Subcutaneous abdominal adipose tissue (tissue), 5 donors: ENCODE measurements around the gene CABP2.

ENCODE experiments used
- H3K27ac ChIP-seq: one replicate; pipeline ENCODE4 v1.7.0; 2013; ENCODE audit warnings: low read depth, mild to moderate bottlenecking, inconsistent platforms, low read length, moderate library complexity
- H3K27me3 ChIP-seq, 5 donors: one replicate each; pipeline ENCODE4 v1.7.0; 2013; ENCODE audit warnings: low read length in 5 of 5, inconsistent platforms in 1 of 5; ENCODE audit not compliant: control insufficient read depth in 5 of 5, insufficient read depth in 4 of 5
- H3K36me3 ChIP-seq, 5 donors: one replicate each; pipeline ENCODE4 v1.7.0; 2013; ENCODE audit warnings: low read length in 5 of 5; ENCODE audit not compliant: control insufficient read depth in 5 of 5, insufficient read depth in 5 of 5
- H3K4me1 ChIP-seq, 5 donors: one replicate each; pipeline ENCODE4 v1.7.0; 2013; ENCODE audit warnings: low read length in 5 of 5, mild to moderate bottlenecking in 3 of 5, moderate library complexity in 1 of 5; ENCODE audit not compliant: control insufficient read depth in 5 of 5, insufficient read depth in 5 of 5
- H3K4me3 ChIP-seq, 5 donors: one replicate each; pipeline ENCODE4 v1.7.0; 2013; ENCODE audit warnings: low read length in 5 of 5, low read depth in 1 of 5
- H3K9ac ChIP-seq, 5 donors: one replicate each; pipeline ENCODE4 v1.7.0; 2013; ENCODE audit warnings: low read length in 5 of 5, mild to moderate bottlenecking in 4 of 5, moderate library complexity in 3 of 5
- H3K9me3 ChIP-seq, 5 donors: one replicate each; pipeline ENCODE4 v1.7.0; 2013; ENCODE audit warnings: low read length in 5 of 5; ENCODE audit not compliant: control insufficient read depth in 5 of 5
- donor health status: healthy.
- donor health status: healthy.
- donor health status: healthy.
- donor health status: healthy.
- donor health status: healthy.

Gene CABP2

GRCh38 chr11:67524480-67524808, 1.2 kb upstream of the CABP2 start:
- Histone ChIP-seq H3K4me1 (no peaks in the 10 kb centered on the region), H3K9ac (no peak overlapping the region), H3K9me3 (no peaks in the 10 kb centered on the region), H3K4me3 (no peak overlapping the region), H3K27me3 (peaks cover 5 to 17% (median 12%) of the 10 kb centered on the region in 5 donors), H3K27ac (no peak overlapping the region), H3K36me3 (no peaks in the 10 kb centered on the region)

- Histone ChIP-seq H3K27ac (no peak overlapping the region), H3K4me3 (no peak overlapping the region), H3K4me1 (no peaks in the 10 kb centered on the region), H3K36me3 (no peaks in the 10 kb centered on the region), H3K27me3 (peaks cover 5 to 19% (median 10%) of the 10 kb centered on the region in 5 donors), H3K9ac (no peak overlapping the region), H3K9me3 (no peaks in the 10 kb centered on the region)
These were observed 572 bp upstream of the CABP2 start for GRCh38 chr11:67523556-67524479.

- Histone ChIP-seq H3K9ac (no peak overlapping the region), H3K9me3 (no peaks in the 10 kb centered on the region), H3K4me1 (no peaks in the 10 kb centered on the region), H3K36me3 (no peaks in the 10 kb centered on the region), H3K27ac (no peak overlapping the region), H3K4me3 (no peak overlapping the region), H3K27me3 (peaks cover 5 to 26% (median 10%) of the 10 kb centered on the region in 5 donors)
These were observed 908 bp downstream of the CABP2 start for GRCh38 chr11:67522338-67522737.

- Histone ChIP-seq H3K4me1 (no peaks in the 10 kb centered on the region), H3K9me3 (no peaks in the 10 kb centered on the region), H3K4me3 (no peak overlapping the region), H3K9ac (no peak overlapping the region), H3K27ac (no peak overlapping the region), H3K27me3 (peaks cover 5 to 26% (median 10%) of the 10 kb centered on the region in 5 donors), H3K36me3 (no peaks in the 10 kb centered on the region)
These were observed 1.3 kb downstream of the CABP2 start for GRCh38 chr11:67521924-67522323.

GRCh38 chr11:67520856-67521824, 2.1 kb downstream of the CABP2 start:
- no peak overlapping the region for H3K27ac ChIP-seq
- no peak overlapping the region for H3K4me3 ChIP-seq
- no peaks in the 10 kb centered on the region for H3K36me3 ChIP-seq
- no peaks in the 10 kb centered on the region for H3K4me1 ChIP-seq
- no peaks in the 10 kb centered on the region for H3K9me3 ChIP-seq
- peaks cover 5 to 26% (median 10%) of the 10 kb centered on the region in 5 donors for H3K27me3 ChIP-seq
- H3K9ac ChIP-seq = no peak overlapping the region

GRCh38 chr11:67519726-67520125, 3.5 kb downstream of the CABP2 start:
- peaks cover 4 to 20% (median 9%) of the 10 kb centered on the region in 5 donors for H3K27me3 ChIP-seq
- H3K9me3 ChIP-seq = no peaks in the 10 kb centered on the region
- H3K36me3 ChIP-seq = no peaks in the 10 kb centered on the region
- H3K27ac ChIP-seq = no peak overlapping the region
- H3K4me3 ChIP-seq = no peak overlapping the region
- H3K4me1 ChIP-seq = no peaks in the 10 kb centered on the region
- H3K9ac ChIP-seq = no peak overlapping the region

- H3K9me3 ChIP-seq = no peaks in the 10 kb centered on the region
- H3K27me3 ChIP-seq = peaks cover 0 to 9% (median 0%) of the 10 kb centered on the region in 5 donors
- H3K9ac ChIP-seq = no peak overlapping the region
- H3K4me3 ChIP-seq = no peak overlapping the region
- no peaks in the 10 kb centered on the region for H3K36me3 ChIP-seq
- no peak overlapping the region for H3K27ac ChIP-seq
- H3K4me1 ChIP-seq = no peaks in the 10 kb centered on the region
These were observed 5.3 kb downstream of the CABP2 start for GRCh38 chr11:67517784-67518552.

- H3K4me3 ChIP-seq = no peak overlapping the region
- no peaks in the 10 kb centered on the region for H3K4me1 ChIP-seq
- peaks cover 0 to 11% (median 0%) of the 10 kb centered on the region in 5 donors for H3K27me3 ChIP-seq
- no peak overlapping the region for H3K27ac ChIP-seq
- H3K9ac ChIP-seq = no peak overlapping the region
- no peaks in the 10 kb centered on the region for H3K36me3 ChIP-seq
- no peaks in the 10 kb centered on the region for H3K9me3 ChIP-seq
These were observed 6.4 kb downstream of the CABP2 start for GRCh38 chr11:67516806-67517205.

- H3K9ac ChIP-seq = no peak overlapping the region
- H3K36me3 ChIP-seq = no peaks in the 10 kb centered on the region
- H3K9me3 ChIP-seq = no peaks in the 10 kb centered on the region
- H3K4me1 ChIP-seq = peaks cover 0 to under 1% (median under 1%) of the 10 kb centered on the region in 5 donors
- peaks cover 0 to 11% (median 3%) of the 10 kb centered on the region in 5 donors for H3K27me3 ChIP-seq
- no peak overlapping the region for H3K4me3 ChIP-seq
- H3K27ac ChIP-seq = no peak overlapping the region
These were observed 9.1 kb downstream of the CABP2 start for GRCh38 chr11:67514116-67514515.
